Stimulated activated CD4-positive, alpha-beta T cell treated with anti-CD3 and anti-CD28 coated beads, Interleukin-4, amount 100 ng/mL, for 4 hours (primary cell): ENCODE results near the gene C2orf92.
A peak's percentile ranks its signal among the peaks of the same experiment; 100 is the strongest.

ENCODE experiments used
- DNase-seq, 2 experiments: peaks; one replicate each; pipeline ENCODE4 v3.0.0-alpha.2; 2020

C2orf92 gene

GRCh38 chr2:97714950-97715652 lies 45.6 kb downstream of the C2orf92 start:
- DNase-seq: no peak

DNA sequence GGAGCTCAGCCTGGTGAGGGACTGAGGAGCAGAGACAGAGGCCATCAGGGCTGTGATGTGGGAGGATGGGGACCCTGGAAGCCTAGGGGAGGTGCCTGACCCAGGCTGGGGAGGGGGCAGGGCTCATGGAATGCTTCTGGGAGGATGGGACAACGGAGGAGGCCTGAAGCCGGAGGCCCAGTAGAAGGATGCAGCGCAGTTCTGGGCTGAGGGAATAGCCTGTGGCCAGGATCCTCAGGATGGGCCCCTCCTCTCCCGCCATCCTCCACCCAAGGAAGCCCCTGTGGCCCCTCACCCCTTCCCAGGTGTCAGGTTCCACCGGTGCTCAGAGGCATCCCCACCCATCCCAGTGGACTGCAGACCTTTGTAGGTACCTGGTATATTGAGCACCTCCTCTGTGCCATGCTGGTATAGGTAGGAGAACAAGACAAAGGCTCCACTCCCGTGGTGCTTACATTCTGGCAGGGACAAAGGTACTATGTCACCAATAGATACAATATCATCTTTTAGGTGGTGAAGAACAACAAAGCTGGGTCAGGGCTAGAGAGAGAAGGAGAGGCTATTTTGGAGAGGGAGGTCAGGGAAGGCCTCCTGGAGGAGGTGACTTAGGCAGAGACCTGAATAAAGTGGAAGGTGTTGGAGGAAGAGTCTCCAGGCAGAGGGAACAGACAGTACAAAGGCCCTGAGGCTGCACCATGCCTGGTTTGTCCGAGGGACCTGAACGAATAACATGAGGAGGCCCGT lies 46.6 kb downstream of the C2orf92 start:
- DNase-seq: no peak

- no peak for DNase-seq
Measured at GRCh38 chr2:97716695-97717612, 47.4 kb downstream of the C2orf92 start.

GRCh38 chr2:97717613-97717995 lies 48.1 kb downstream of the C2orf92 start:
- no peak for DNase-seq

DNA sequence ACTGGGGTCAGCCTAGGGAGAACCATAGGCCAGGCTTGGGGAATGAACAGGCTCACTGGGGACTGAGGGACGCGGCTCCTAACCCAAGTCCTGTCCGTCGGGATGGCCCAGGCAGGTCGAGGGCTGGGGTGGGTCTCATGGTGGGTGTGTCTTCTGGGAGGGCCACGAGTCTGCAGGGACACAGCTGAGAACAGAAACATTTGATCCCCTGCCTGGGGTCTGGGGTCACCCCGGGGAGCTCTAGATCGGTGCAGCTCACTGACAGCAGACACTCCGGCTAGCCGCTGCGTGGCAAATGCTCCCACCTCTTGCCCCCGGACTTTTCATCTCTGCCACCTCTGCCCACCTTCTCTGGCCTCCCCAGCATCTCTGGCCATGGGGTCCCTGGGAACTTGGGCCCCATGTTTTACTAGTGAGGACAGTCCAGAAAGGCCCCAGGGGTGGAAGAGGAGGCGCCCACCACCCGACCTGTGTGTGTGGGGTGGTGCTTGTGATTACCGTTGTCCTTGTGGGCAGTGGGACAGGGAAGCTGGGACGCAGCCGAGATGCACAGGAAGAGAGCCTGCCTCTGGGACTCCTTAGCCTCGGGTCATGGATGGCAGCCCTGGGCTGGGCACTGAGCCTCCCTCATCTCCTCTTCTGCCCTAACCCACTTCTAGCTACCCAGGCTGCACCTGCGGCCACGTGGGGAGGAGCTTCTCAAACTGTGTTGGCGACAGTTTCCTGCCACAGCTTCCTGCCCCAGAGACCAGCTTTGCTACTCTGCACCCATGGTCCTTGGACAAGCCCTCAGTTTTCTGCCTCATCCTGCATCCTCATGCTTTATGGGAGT lies 48.8 kb downstream of the C2orf92 start:
- DNase-seq: peak; percentile 60 to 67

DNA sequence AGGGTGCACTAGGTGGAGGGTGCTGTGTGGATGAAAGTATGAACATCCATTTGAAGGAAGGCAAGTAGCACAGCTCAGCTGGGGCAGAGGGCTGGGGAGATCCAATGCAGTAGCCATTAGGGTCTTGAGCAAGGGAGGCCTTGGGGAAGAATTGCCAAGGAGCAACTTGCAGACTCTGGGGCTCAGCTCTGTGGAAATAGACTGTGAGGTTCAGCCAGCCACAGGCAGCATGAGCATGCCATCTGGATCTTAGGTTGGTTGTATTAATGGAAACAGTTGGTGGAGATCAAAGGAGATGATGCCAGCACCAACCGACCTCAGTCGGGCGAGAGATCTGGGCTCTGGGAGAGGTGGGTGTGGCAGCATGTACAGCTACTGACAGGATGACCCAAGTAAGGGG lies 49.4 kb downstream of the C2orf92 start:
- peak in 1 of 2 experiments; percentile 37 for DNase-seq

DNA sequence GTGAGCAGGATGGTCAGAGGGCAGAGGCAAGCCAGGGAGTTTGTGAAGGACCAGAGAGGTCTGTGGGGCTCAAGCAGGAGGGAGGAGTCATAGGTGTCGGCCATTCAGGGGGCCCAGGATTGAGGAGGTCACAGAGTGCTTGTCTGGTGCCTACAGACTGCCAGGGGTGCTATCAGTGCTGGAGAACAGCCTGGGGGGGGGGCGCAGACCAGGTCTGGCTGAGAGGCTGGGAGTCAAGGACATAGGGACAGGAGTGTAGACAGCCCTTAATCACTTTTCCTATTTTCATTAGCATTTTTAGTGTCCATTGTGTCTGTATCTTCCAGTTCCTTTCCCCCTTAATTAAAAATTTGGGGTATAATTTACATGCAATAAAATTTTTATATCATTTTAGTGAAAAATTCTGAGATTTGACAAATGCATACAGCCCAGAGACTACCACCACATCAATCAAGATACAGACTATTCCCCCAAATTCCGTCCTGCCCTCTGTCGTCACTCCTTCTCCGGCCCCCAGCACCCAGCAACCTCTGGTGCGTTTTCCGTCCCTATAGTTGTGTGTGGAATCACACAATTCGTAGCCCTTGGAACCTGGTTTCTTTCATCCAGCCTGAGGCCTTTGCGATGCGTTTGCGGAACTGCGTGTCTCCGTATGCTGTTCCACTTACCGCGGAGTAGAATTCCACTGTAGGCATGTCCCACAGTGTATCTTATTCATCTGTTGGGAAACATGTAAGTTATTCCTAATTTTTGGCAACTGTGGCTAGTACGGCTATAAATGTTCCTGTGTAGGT lies 50.0 kb downstream of the C2orf92 start:
- DNase-seq: no peak

GRCh38 chr2:97720746-97721145 lies 51.2 kb downstream of the C2orf92 start:
- no peak for DNase-seq

- no peak for DNase-seq
Measured at GRCh38 chr2:97722227-97722626, 52.7 kb downstream of the C2orf92 start.

GRCh38 chr2:97723156-97724072 lies 53.9 kb downstream of the C2orf92 start:
- DNase-seq: no peak

DNA sequence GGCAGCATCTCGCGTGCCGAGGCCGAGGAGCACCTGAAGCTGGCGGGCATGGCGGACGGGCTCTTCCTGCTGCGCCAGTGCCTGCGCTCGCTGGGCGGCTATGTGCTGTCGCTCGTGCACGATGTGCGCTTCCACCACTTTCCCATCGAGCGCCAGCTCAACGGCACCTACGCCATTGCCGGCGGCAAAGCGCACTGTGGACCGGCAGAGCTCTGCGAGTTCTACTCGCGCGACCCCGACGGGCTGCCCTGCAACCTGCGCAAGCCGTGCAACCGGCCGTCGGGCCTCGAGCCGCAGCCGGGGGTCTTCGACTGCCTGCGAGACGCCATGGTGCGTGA lies 54.5 kb downstream of the C2orf92 start:
- no peak for DNase-seq

- DNase-seq: no peak
Measured at GRCh38 chr2:97724501-97724900, 55.0 kb downstream of the C2orf92 start.

DNA sequence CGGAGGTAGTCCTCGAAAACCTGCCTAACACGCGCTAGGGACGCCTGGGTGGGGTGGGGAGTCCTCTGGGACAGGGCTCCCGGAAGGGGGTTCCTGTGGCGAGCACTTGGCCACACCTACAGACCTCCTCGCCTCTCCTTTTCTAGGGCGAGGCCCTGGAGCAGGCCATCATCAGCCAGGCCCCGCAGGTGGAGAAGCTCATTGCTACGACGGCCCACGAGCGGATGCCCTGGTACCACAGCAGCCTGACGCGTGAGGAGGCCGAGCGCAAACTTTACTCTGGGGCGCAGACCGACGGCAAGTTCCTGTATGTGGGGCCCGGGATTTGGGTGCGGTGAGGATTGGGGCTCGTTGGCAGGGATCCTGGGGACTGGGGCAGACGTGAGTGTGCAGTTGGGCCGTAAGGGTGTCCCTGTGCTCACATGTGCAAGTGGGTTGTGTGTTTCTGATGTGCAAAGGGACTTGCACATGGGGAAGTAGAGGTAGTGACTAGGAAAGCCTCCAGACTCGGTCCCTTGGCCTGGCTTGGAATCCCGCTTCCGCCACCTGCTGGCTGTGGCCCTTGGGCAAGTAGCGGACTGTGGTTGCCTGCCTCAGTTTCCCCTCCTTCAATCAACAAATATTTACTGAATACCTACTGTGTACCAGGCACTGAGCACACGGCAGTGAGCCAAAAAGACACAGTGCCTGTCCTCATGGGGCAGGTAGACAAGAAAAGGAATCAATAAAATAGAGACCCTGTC lies 55.6 kb downstream of the C2orf92 start:
- no peak for DNase-seq

DNA sequence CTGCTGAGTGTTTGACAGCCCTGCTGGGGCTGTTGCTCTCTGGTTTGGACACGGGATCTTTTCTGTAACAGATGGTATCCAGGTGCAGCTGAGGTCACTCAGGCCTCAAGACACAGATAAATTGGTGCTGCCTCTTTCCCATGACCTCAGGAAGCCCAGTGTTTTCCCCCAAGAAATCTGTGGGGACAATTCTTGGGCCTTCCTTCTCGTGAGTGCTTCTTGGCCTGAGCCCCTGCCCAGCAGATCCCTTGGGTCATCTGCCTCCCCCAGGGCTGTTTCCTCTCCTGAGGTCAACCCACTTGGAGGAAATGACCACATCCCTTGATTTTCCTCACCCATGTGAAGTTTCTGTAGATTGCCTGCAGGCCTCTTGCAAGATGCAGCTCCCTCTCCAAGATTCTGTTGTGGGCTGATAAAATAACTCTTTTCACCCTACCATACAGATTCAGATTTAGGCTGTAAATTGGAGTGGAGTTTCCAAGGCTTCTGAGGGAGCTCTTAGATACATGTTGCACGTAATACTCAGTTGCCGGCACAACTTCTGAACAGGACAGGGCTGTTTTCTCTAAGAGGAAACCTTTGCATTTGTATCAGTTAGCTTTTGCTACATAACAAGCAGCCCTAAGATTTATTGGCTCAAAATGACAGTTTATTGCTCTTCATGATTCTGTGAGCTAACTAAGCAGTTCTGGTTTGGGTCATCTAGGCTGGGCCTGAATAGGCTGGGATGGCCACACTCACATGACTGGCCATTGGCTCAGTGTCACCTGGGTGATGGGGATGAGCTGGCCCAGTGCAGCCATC lies 57.0 kb downstream of the C2orf92 start:
- no peak for DNase-seq

DNA sequence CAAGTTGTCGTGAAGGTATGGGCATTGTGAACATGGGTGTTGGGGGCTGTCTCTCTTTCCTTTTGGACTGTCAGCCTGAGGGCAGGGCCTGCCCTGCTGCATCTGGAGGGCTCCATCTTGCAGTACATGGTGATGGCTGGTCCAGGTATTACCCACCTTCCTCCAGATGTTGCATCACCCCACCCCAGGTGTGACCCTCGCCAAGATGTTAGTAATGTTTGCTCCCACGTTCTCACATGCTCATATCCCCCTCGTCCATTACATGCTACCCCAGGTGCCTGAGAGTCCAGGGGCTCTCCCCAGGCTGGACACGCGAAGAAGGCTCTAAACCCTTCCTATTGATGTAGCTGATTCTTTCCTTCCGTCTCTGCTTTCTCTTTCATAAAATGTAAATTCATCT lies 57.8 kb downstream of the C2orf92 start:
- DNase-seq: no peak

GRCh38 chr2:97728091-97728731 lies 58.7 kb downstream of the C2orf92 start:
- DNase-seq: no peak

DNA sequence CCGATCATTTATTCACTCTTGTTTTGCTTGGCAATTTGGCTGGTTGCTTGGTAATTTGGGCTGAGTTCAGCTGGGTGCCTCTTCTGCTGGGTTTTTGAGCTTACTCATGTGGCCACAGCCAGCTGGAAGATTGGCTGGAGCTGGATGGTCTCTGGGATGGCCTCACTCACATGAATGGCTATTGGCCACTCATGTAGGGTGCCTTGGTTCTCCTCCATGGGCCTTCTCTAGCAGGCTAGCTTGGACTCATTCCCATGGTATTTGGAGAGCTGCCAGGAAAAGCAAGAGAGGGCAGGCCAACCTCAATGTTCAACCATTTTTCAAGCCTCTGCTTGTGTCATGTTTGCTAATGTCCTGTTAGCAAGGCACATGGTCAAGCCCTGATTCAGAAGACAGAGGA lies 60.7 kb downstream of the C2orf92 start:
- DNase-seq: no peak

DNA sequence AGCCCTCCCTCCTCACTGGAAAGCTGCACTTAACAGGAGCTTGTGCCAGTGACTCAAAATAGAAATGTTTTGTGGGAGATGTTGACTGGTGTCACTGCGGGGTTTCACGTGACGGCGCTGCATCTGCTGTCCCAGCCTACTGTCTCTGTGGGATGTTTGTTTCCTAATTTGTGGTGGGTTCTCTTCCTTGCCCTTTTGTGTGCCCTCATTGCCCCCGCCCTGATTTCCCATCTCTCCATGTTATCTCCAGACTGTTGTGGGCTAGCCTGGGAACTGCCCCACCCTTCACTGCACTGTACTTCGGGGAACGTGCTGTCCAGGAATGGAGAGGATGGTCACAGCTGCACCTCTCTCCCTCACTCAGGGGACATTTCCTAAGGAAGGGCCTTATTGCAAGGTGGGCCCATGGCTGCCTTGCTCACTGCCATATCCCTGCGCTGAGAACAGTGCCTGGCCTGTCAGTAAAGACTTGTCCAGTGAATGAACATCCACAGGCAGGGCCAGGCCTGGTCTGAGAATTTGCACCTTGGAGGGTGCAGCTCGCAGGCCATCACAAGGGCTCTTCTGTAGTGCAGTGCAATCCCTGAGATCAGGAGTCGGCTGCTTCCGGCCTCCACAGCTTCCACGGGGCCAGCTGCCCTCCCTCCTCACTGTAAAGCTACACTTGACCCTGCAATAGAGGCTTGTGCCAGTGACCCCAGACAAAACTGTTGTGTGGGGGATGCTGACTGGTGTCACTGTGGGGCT lies 61.9 kb downstream of the C2orf92 start:
- no peak for DNase-seq
